ENCODE results near the gene RCBTB2.

Gene RCBTB2

GRCh38 chr13:48443442-48444208 is 89.3 kb downstream of the RCBTB2 start:
- no peak for DNase-seq

Data from NCI-H1436 treated with DMSO at 0.1 percent for 48 hours (cell line).